Measurements from ENCODE around the gene XK. TPM values are rescaled to one million over a fixed set of nuclear protein-coding genes. Genes with fewer than 3 reads are reported as not detected.

The XK gene
- total RNA-seq, 4 donors from 2014 or later, result 36.3 to 54.3 (median 39.9) TPM

DNA sequence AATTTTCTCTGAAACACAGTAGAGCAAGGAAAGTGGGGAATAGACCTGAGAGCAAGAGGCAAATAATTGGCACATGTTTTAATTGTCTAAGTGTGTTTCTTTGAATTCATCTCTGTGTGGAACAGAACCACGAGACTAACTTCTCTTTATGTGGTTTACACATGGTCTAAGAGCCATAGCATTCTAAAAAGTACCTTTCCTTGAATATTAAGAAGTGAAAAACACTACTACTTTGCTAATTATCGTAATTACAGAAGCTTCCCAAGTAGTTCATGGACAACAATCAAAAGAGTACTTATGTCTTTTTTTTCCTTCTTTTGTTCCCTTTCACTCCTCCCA lies 91.4 kb downstream of the XK start:
- Histone ChIP-seq H3K27ac (no peak overlapping the region), H3K9me3 (no peaks in the 10 kb centered on the region), H3K4me3 (no peak overlapping the region), H3K36me3 (no peaks in the 10 kb centered on the region), H3K4me1 (no peaks in the 10 kb centered on the region), H3K27me3 (no peaks in the 10 kb centered on the region)
- intact Hi-C loops (cut with DNase I; ENCODE audit: low total_unique reads), result no loop called here
- in situ Hi-C loops (cut with MboI; ENCODE audit: low pct_ligation_motif_present in 1 of 4, low pct_unique_long_range_greater_than_20kb in 1 of 4, low sequenced_read_pairs in 3 of 4), result no loop called here
- WGBS, 2 donors (ENCODE audit: low coverage in 1 of 2), result 45 to 100% methylated on average over 2 of the region's 2 CpGs
- TF ChIP-seq POLR2AphosphoS5 (IDR thresholded peaks at IDR 0.05), result no peak
- TF ChIP-seq POLR2A (IDR thresholded peaks at IDR 0.05), result no peak
- TF ChIP-seq, protein P1, sequence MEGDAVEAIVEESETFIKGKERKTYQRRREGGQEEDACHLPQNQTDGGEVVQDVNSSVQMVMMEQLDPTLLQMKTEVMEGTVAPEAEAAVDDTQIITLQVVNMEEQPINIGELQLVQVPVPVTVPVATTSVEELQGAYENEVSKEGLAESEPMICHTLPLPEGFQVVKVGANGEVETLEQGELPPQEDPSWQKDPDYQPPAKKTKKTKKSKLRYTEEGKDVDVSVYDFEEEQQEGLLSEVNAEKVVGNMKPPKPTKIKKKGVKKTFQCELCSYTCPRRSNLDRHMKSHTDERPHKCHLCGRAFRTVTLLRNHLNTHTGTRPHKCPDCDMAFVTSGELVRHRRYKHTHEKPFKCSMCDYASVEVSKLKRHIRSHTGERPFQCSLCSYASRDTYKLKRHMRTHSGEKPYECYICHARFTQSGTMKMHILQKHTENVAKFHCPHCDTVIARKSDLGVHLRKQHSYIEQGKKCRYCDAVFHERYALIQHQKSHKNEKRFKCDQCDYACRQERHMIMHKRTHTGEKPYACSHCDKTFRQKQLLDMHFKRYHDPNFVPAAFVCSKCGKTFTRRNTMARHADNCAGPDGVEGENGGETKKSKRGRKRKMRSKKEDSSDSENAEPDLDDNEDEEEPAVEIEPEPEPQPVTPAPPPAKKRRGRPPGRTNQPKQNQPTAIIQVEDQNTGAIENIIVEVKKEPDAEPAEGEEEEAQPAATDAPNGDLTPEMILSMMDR (IDR thresholded peaks at IDR 0.05), result no peak
- no peak for TF ChIP-seq EP300 (IDR thresholded peaks at IDR 0.05; ENCODE audit: low read depth)
- DNase-seq, result no peak

DNA sequence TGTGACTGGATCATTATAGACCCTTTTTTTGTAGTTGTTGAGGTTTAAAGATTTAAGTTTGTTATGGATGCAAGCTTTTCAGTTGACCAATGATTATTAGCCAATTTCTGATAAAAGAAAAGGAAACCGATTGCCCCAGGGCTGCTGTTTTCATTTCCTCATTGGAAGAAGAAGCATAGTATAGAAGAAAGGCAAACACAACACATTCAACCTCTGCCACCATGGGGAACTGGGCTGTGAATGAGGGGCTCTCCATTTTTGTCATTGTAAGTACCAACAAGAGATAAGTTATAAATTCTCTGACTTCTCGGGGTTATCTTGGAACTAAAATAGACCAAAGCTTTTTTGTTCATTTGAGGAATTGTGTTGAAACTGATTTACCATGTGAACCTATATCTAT lies 94.3 kb downstream of the XK start, which contains the start of gene CYBB:
Gene CYBB, plus strand, starts transcription at position 203 of the 400 bp plus-strand sequence. Its CDS starts 19 bp downstream, at position 222.
- TF ChIP-seq POLR2AphosphoS5 (IDR thresholded peaks at IDR 0.05), result peak in 1 of 3 donors; percentile 16
- TF ChIP-seq EP300 (IDR thresholded peaks at IDR 0.05; ENCODE audit: low read depth), result no peak
- peak; percentile 21 for TF ChIP-seq POLR2A (IDR thresholded peaks at IDR 0.05)
- Histone ChIP-seq H3K4me3 (peak within 1 kb of the TSS in 1 of 4 donors; percentile 7), H3K9me3 (no peaks in the 10 kb centered on the region), H3K27ac (no peak within 1 kb of the TSS), H3K4me1 (no peaks in the 10 kb centered on the region), H3K27me3 (no peaks in the 10 kb centered on the region), H3K36me3 (no peaks in the 10 kb centered on the region)
- no peak for DNase-seq
- 64% methylated on average over 2 of the region's 2 CpGs; no CpG with 5 or more reads in 1 of the 2 donors for WGBS, 2 donors (ENCODE audit: low coverage in 1 of 2)
- intact Hi-C loops (cut with DNase I; ENCODE audit: low total_unique reads) (no loop called here), in situ Hi-C loops (cut with MboI; ENCODE audit: low pct_ligation_motif_present in 1 of 4, low pct_unique_long_range_greater_than_20kb in 1 of 4, low sequenced_read_pairs in 3 of 4) (no loop called here)

DNA sequence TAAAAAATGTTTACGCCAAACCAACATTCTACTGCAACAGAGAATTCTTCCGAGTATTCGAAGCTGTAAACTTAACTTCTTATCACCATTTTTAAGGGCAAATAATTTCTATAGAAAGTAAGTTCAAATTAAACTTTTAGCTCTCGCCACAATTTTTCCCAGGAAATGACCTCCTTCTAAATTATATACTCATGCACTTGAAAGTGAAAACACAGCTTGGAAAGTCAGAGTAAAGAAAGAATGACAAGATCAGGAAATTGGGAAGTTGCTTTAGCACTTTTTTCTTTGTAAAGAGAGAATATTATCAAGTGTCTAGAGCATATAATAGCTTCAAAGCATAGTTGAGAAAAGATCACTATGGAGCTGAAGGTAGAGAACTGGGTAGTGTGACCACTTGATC lies 95.5 kb downstream of the XK start:
- DNase-seq, result no peak
- no peak for TF ChIP-seq EP300 (IDR thresholded peaks at IDR 0.05; ENCODE audit: low read depth)
- no peak for TF ChIP-seq POLR2AphosphoS5 (IDR thresholded peaks at IDR 0.05)
- no peak for TF ChIP-seq POLR2A (IDR thresholded peaks at IDR 0.05)
- TF ChIP-seq, protein P1 (IDR thresholded peaks at IDR 0.05), result no peak
- WGBS, 2 donors (ENCODE audit: low coverage in 1 of 2), result 62 to 78% methylated on average over 4 of the region's 4 CpGs
- Histone ChIP-seq H3K36me3 (no peaks in the 10 kb centered on the region), H3K4me1 (no peaks in the 10 kb centered on the region), H3K27me3 (no peaks in the 10 kb centered on the region), H3K9me3 (no peaks in the 10 kb centered on the region), H3K27ac (peak overlapping the region in 2 of 4 donors; percentile 34 to 50), H3K4me3 (no peak overlapping the region)
- in situ Hi-C loops (cut with MboI; ENCODE audit: low pct_ligation_motif_present in 1 of 4, low pct_unique_long_range_greater_than_20kb in 1 of 4, low sequenced_read_pairs in 3 of 4), result no loop called here
- intact Hi-C loops (cut with DNase I; ENCODE audit: low total_unique reads), result no loop called here

Other genes starting within 250 kb of the XK start
- 1 to 10 TPM in 3 of 4 donors, under 1 TPM in 1; 0.80 to 6.6 (median 4.7) TPM for gene LANCL3, start 114.1 kb upstream of the XK start, total RNA-seq
- gene CYBB, start 94.3 kb downstream of the XK start, total RNA-seq, result 10 to 100 TPM in 3 of 4 donors, 1 to 10 TPM in 1; 3.8 to 21.7 (median 14.9) TPM
- gene DYNLT3, start 161.8 kb downstream of the XK start, total RNA-seq, result 10 to 100 TPM in 3 of 4 donors, 1 to 10 TPM in 1; 9.7 to 61.3 (median 25.9) TPM